Endothelial cell of umbilical vein (primary cell): ENCODE results near the gene SCYL1. TPM values are rescaled to one million over a fixed set of nuclear protein-coding genes. Genes with fewer than 3 reads are reported as not detected.

ENCODE experiments used
- BruUV-seq: library from RNA; stranded (reverse); fragments of 400-500 nt; replicated peaks from 2 replicates; lab custom pipeline; 2021; lab: Mats Ljungman, UMichigan
- CTCF ChIA-PET: fragments of 300-600, 350-600 bp; sonication (Branson Sonifier 250); formaldehyde crosslinking; loops from one replicate; lab custom pipeline; 2021; ENCODE audit warnings: antibody characterized with exemption, inconsistent platforms; lab: Charles Lee
- POLR2A ChIA-PET: fragments of 300-600, 350-600 bp; sonication (Branson Sonifier 250); formaldehyde crosslinking; loops from one replicate; lab custom pipeline; 2021; ENCODE audit warnings: antibody characterized with exemption, inconsistent platforms; lab: Charles Lee
- DNase-seq: peaks from one replicate; pipeline ENCODE4 v3.0.0-alpha.2; 2011; ENCODE audit warnings: low read depth, low spot score
- FAIRE-seq: peaks from 2 replicates; lab custom pipeline; 2011; peaks lifted over from hg19 to GRCh38; lab: Jason Lieb, UNC
- H2AFZ ChIP-seq: 2 replicates; pipeline ENCODE4 v1.6.0; 2012; ENCODE audit warnings: low read depth, low read length, control low read depth, inconsistent platforms
- H3K27ac ChIP-seq: 2 replicates; pipeline ENCODE4 v1.5.1; 2011; ENCODE audit warnings: low read depth, mild to moderate bottlenecking, control low read depth, low read length, moderate library complexity; ENCODE audit not compliant: insufficient read depth
- H3K27me3 ChIP-seq, 2 experiments: 2 replicates each; pipeline versions ENCODE4 v1.6.0 to v1.6.1; 2011; ENCODE audit warnings: low read length in 2 of 2, mixed read lengths in 1 of 2; ENCODE audit not compliant: control insufficient read depth in 2 of 2, insufficient read depth in 2 of 2
- H3K36me3 ChIP-seq, 2 experiments: 2 replicates in 1 of 2; 3 replicates in 1 of 2; pipeline ENCODE4 v1.5.1; 2011; ENCODE audit warnings: low read length in 2 of 2, mild to moderate bottlenecking in 1 of 2, moderate library complexity in 1 of 2; ENCODE audit not compliant: control insufficient read depth in 2 of 2, insufficient read depth in 2 of 2; ENCODE audit errors: extremely low read depth in 1 of 2
- H3K4me1 ChIP-seq: 3 replicates; pipeline ENCODE4 v1.5.1; 2011; ENCODE audit warnings: mild to moderate bottlenecking, low read length; ENCODE audit not compliant: control insufficient read depth, insufficient read depth; ENCODE audit errors: extremely low read depth
- H3K4me2 ChIP-seq: 2 replicates; pipeline ENCODE4 v1.6.1; 2011; ENCODE audit warnings: low read length, control low read depth, mixed read lengths; ENCODE audit not compliant: insufficient read depth
- H3K4me3 ChIP-seq, 3 experiments: fragments of 200-600 bp in 1 of 3; sonication (generic), shearing (Covaris generic) in 1 of 3; replicated peaks in 1 of 3; 2 replicates each; pipeline ENCODE4 v1.5.1; 2011 to 2016; ENCODE audit warnings: control low read depth in 3 of 3, low read length in 3 of 3, mild to moderate bottlenecking in 2 of 3, inconsistent platforms in 1 of 3, low read depth in 1 of 3, moderate library complexity in 1 of 3; ENCODE audit not compliant: insufficient read depth in 1 of 3
- H3K79me2 ChIP-seq: 2 replicates; pipeline ENCODE4 v1.6.0; 2012; ENCODE audit warnings: low read length, inconsistent platforms; ENCODE audit not compliant: control insufficient read depth, insufficient read depth
- H3K9ac ChIP-seq: replicated peaks from 2 replicates; pipeline ENCODE3; 2011; ENCODE audit warnings: low read length, control low read depth; ENCODE audit not compliant: insufficient read depth; ENCODE audit errors: extremely low read depth
- H3K9me1 ChIP-seq: replicated peaks from 3 replicates; pipeline ENCODE4 v1.6.0; 2011; ENCODE audit warnings: mild to moderate bottlenecking, low read length; ENCODE audit not compliant: control insufficient read depth, insufficient read depth; ENCODE audit errors: extremely low read depth
- H3K9me3 ChIP-seq: replicated peaks from 2 replicates; pipeline ENCODE4 v1.5.1; 2012; ENCODE audit warnings: low read length, inconsistent platforms; ENCODE audit not compliant: control insufficient read depth, insufficient read depth
- H4K20me1 ChIP-seq: replicated peaks from 2 replicates; pipeline ENCODE3; 2011; ENCODE audit warnings: mild to moderate bottlenecking, low read length; ENCODE audit not compliant: control insufficient read depth, insufficient read depth; ENCODE audit errors: extremely low read depth
- EZH2 ChIP-seq: IDR thresholded peaks from 2 replicates; pipeline ENCODE4 v1.6.1; 2012; ENCODE audit warnings: borderline replicate concordance, low read depth, mild to moderate bottlenecking, moderate library complexity, low read length, inconsistent platforms; ENCODE audit not compliant: severe bottlenecking
- FOS ChIP-seq: IDR thresholded peaks from 2 replicates; pipeline ENCODE4 v1.6.1; 2011; ENCODE audit warnings: mild to moderate bottlenecking, low read length, moderate library complexity, borderline replicate concordance; ENCODE audit not compliant: insufficient read depth
- GATA2 ChIP-seq: IDR thresholded peaks from 2 replicates; pipeline ENCODE4 v1.7.0; 2011; ENCODE audit warnings: low read depth, mild to moderate bottlenecking, moderate library complexity, mixed read lengths, low read length; ENCODE audit not compliant: insufficient read length, insufficient read depth
- JUN ChIP-seq: IDR thresholded peaks from 2 replicates; pipeline ENCODE4 v1.6.1; 2011; ENCODE audit warnings: borderline replicate concordance, low read depth; ENCODE audit not compliant: insufficient read length, insufficient read depth
- MYC ChIP-seq: IDR thresholded peaks from one replicate; pipeline ENCODE4 v1.6.1; 2011; ENCODE audit warnings: mild to moderate bottlenecking, low read depth, low read length
- POLR2A ChIP-seq: IDR thresholded peaks from 2 replicates; pipeline ENCODE4 v1.6.1; 2012; ENCODE audit warnings: low read depth, mild to moderate bottlenecking, control low read depth, low read length
- POLR2AphosphoS5 ChIP-seq: IDR thresholded peaks from 2 replicates; pipeline ENCODE4 v1.6.1; 2012; ENCODE audit warnings: low read depth, mild to moderate bottlenecking, control low read depth, low read length, moderate library complexity; ENCODE audit not compliant: insufficient read depth
- dilution Hi-C: fragments of 300-500 bp; cut with MboI; formaldehyde crosslinking; loops from one replicate; pipeline ENCODE4 v1.15.0; 2019; ENCODE audit warnings: low sequenced_read_pairs; ENCODE audit not compliant: extremely low pct_ligation_motif_present
- intact Hi-C: fragments of 100-400 bp; cut with micrococcal nuclease; formaldehyde crosslinking; loops from one replicate; pipeline ENCODE4 v1.10.0; 2022
- polyA plus RNA-seq, 4 experiments: library from polyadenylated mRNA; depleted of rRNA in 3 of 4; stranded (reverse) in 3 of 4; unstranded in 1 of 4; fragments of >200 nt; gene quantifications; 2 replicates each; pipeline versions ENCODE4 v1.2.1 to v1.2.3, GENCODE V29; 2011 to 2012; ENCODE audit warnings: missing spikeins in 1 of 4
- total RNA-seq: library from RNA; stranded (reverse); gene quantifications from 2 replicates; pipeline ENCODE4 v1.2.3, GENCODE V29; 2021
- TF ChIP-seq, protein P1 (sequence below), 2 donors: IDR thresholded peaks; 1 replicate in 1 of 2; 2 replicates in 1 of 2; pipeline ENCODE4 v1.5.1; 2011; ENCODE audit warnings: low read length in 2 of 2, mild to moderate bottlenecking in 2 of 2, moderate library complexity in 2 of 2, control low read depth in 1 of 2, inconsistent platforms in 1 of 2, low read depth in 1 of 2; ENCODE audit not compliant: insufficient read depth in 1 of 2; ENCODE audit errors: extremely low read depth in 1 of 2
- TF ChIP-seq, protein P2 (sequence below): IDR thresholded peaks from 2 replicates; pipeline ENCODE4 v1.6.1; 2011; ENCODE audit not compliant: insufficient read depth, insufficient read length

SCYL1 gene
- total and polyA plus RNA-seq, 2 donors (not counting 3 experiments of a cell fraction or from before 2014, with no cell fraction given), result 88.2 to 126 TPM

DNA sequence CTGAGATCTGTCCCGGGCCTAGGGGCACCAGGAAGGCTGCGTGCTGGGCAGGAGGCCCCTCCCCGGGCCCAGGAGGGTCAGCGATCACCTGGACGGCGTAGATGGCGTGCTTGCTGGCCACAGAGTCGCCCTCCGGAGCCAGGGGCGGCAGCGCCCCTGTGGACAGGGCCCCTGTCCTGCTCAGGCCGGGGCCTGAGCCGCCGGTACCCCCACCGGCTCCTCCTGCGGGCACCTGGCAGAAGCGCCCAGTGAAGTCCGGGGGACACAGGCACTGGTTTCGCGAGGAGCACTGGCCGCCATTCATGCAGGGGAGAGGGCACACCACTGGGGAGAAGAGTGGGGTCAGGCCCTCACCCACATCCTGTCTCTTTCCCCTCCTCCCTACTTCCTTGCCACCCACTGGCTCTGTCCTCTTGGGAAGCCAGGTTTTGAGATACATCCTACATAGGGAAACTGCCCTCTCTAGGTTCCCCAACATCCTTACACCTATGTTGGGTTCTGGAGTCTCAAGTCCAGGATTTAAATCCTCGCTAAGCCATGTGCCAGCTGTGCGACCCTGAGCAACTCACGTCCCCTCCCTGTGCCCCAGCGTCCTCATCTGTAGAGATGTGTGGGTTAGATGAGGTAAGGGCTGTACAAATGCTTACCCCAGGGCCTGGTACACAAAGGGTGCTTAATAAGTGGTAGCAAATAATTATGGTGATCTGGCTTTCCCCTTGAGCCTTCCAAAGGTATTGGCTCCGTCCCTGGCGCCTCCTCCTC is 29.4 kb downstream of the SCYL1 start:
- POLR2A ChIA-PET, result no interaction called here
- H3K27me3 ChIP-seq, result no peaks in the 10 kb centered on the region
- BruUV-seq, result no TSS peak

More for the DNA sequence above, 29.4 kb downstream of the SCYL1 start:
- FAIRE-seq (no peak), DNase-seq (no peak)
- dilution Hi-C loops (no loop called here), intact Hi-C loops (no loop called here)
- peaks cover 22% of the 10 kb centered on the region for H3K79me2 ChIP-seq
- no peak overlapping the region for H3K27ac ChIP-seq
- peaks cover 33% of the 10 kb centered on the region for H3K4me1 ChIP-seq
- H4K20me1 ChIP-seq, result no peaks in the 10 kb centered on the region
- no peaks in the 10 kb centered on the region for H3K9me1 ChIP-seq
- H3K4me3 ChIP-seq, result no peak overlapping the region
- H3K36me3 ChIP-seq, result peaks cover 0 to 24% of the 10 kb centered on the region in 2 experiments
- no peaks in the 10 kb centered on the region for H3K9me3 ChIP-seq
- no peak overlapping the region for H3K4me2 ChIP-seq
- no peak overlapping the region for H2AFZ ChIP-seq
- CTCF ChIA-PET, result interaction anchor here (3.2 kb wide), 1 partner anchor 14 kb away, joined by 21 read pairs; no protein-coding TSS in a partner anchor
- TF ChIP-seq JUN (no peak), EZH2 (no peak), FOS (no peak), GATA2 (no peak), POLR2A (no peak), MYC (no peak), POLR2AphosphoS5 (no peak)
- TF ChIP-seq, protein P1, sequence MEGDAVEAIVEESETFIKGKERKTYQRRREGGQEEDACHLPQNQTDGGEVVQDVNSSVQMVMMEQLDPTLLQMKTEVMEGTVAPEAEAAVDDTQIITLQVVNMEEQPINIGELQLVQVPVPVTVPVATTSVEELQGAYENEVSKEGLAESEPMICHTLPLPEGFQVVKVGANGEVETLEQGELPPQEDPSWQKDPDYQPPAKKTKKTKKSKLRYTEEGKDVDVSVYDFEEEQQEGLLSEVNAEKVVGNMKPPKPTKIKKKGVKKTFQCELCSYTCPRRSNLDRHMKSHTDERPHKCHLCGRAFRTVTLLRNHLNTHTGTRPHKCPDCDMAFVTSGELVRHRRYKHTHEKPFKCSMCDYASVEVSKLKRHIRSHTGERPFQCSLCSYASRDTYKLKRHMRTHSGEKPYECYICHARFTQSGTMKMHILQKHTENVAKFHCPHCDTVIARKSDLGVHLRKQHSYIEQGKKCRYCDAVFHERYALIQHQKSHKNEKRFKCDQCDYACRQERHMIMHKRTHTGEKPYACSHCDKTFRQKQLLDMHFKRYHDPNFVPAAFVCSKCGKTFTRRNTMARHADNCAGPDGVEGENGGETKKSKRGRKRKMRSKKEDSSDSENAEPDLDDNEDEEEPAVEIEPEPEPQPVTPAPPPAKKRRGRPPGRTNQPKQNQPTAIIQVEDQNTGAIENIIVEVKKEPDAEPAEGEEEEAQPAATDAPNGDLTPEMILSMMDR (IDR thresholded peaks at IDR 0.05; ENCODE audit: extremely low read depth in 1 of 2, insufficient read depth in 1 of 2, low read depth in 1 of 2, low read length in 2 of 2), result no peak
- TF ChIP-seq, protein P2, sequence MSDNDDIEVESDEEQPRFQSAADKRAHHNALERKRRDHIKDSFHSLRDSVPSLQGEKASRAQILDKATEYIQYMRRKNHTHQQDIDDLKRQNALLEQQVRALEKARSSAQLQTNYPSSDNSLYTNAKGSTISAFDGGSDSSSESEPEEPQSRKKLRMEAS, result no peak
- no peak overlapping the region for H3K9ac ChIP-seq
